Skeletal muscle tissue (tissue), 4 donors: ENCODE data around the gene PPP6R3. TPM values are rescaled to one million over a fixed set of nuclear protein-coding genes. Genes with fewer than 3 reads are reported as not detected.

Source experiments
- H3K27ac ChIP-seq: one replicate; pipeline ENCODE4 v1.7.0; 2013; ENCODE audit warnings: mild to moderate bottlenecking, low read depth, low read length, inconsistent platforms
- H3K27me3 ChIP-seq, 3 donors: one replicate each; pipeline ENCODE4 v1.7.0; 2013; ENCODE audit warnings: low read length in 3 of 3; ENCODE audit not compliant: control insufficient read depth in 3 of 3, insufficient read depth in 3 of 3
- H3K36me3 ChIP-seq, 3 donors: one replicate each; pipeline ENCODE4 v1.7.0; 2013; ENCODE audit warnings: low read length in 3 of 3; ENCODE audit not compliant: control insufficient read depth in 3 of 3, insufficient read depth in 3 of 3
- H3K4me1 ChIP-seq, 3 donors: one replicate each; pipeline ENCODE4 v1.7.0; 2013; ENCODE audit warnings: low read length in 3 of 3, mild to moderate bottlenecking in 3 of 3; ENCODE audit not compliant: control insufficient read depth in 3 of 3, insufficient read depth in 3 of 3
- H3K4me3 ChIP-seq, 3 donors: one replicate each; pipeline ENCODE4 v1.7.0; 2013; ENCODE audit warnings: low read length in 3 of 3
- H3K9ac ChIP-seq, 3 donors: one replicate each; pipeline ENCODE4 v1.7.0; 2013; ENCODE audit warnings: low read length in 3 of 3, mild to moderate bottlenecking in 3 of 3, moderate library complexity in 2 of 3, low read depth in 1 of 3
- H3K9me3 ChIP-seq, 3 donors: one replicate each; pipeline ENCODE4 v1.7.0; 2013; ENCODE audit warnings: low read length in 3 of 3; ENCODE audit not compliant: control insufficient read depth in 3 of 3
- total RNA-seq: library from RNA; depleted of rRNA; stranded (reverse); fragments of >200 nt; gene quantifications from one replicate; pipeline ENCODE4 v1.2.3, GENCODE V29; 2014
- donor health status: Osteomylitis.

Gene PPP6R3
- total RNA-seq, 1 donor from 2014 or later, result 103 TPM

DNA sequence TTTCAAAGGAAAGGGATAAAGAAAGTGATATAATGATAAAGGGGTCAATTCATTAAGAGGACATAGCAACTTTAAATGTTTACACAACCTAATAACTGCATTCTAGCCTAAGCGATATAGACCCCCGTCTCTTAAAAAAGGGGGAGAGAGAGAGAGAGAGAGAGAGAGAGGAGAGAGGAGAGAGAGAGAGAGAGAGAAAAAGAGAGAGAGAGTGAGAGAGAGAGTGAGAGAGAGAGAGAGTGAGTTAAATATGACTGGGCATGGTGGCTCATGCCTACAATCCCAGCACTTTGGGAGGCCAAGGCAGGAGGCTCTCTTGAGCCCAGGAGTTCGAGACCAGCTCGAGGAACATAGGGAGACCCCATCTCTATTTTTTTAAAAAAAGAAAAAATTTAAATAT lies 133.6 kb downstream of the PPP6R3 start:
- Histone ChIP-seq H3K27ac (no peak overlapping the region), H3K27me3 (no peaks in the 10 kb centered on the region), H3K4me3 (no peak overlapping the region), H3K9me3 (no peaks in the 10 kb centered on the region), H3K4me1 (peaks cover 0 to 6% (median 0%) of the 10 kb centered on the region in 3 donors), H3K9ac (no peak overlapping the region), H3K36me3 (peaks cover 58 to 71% (median 60%) of the 10 kb centered on the region in 3 donors)

GRCh38 chr11:68596231-68596630 lies 135.7 kb downstream of the PPP6R3 start:
- no peaks in the 10 kb centered on the region for H3K9me3 ChIP-seq
- H3K27ac ChIP-seq, result no peak overlapping the region
- no peak overlapping the region for H3K9ac ChIP-seq
- peaks cover 60 to 77% (median 65%) of the 10 kb centered on the region in 3 donors for H3K36me3 ChIP-seq
- no peak overlapping the region for H3K4me3 ChIP-seq
- no peaks in the 10 kb centered on the region for H3K4me1 ChIP-seq
- H3K27me3 ChIP-seq, result no peaks in the 10 kb centered on the region

DNA sequence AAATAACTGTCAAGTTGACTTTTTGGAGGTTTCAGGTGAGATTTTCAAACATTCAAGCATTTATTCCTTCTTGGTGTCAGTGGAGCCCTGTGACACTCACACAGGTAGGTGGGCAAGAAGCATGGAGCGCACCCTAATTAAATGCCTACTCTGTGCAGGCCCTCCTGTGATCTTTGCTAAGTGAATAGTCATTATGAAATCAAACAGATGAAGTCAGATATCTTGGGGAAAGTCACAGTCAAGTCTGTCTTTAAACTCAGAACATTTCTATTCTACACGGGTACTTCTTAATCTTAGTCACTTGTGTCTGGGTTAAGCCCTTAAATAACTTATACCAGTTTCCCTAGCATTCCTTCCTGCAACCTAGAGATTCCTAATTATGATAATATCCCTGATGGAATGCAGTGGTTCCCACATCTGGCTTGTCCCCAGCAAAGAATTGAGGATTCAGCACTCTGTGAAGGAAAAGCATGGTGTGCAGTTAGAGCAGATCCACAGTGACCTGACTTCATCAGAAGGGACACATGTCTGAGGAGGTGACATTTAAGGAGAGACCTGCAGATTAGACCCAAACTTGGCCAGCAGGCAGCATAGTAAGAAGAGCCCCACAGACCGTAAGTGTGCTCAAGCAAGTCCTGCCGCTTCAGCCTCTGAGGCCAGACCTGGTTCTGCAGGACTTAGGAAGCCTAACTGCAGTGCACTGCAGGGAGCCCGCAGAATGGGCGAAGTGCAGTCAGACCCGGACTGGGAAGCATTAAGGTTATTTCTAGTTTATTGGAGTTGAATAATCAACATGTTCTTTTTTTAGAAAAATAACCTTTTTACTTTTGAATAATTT lies 138.5 kb downstream of the PPP6R3 start:
- Histone ChIP-seq H3K4me1 (no peaks in the 10 kb centered on the region), H3K4me3 (no peak overlapping the region), H3K36me3 (peaks cover 69 to 81% (median 75%) of the 10 kb centered on the region in 3 donors), H3K27ac (no peak overlapping the region), H3K27me3 (no peaks in the 10 kb centered on the region), H3K9ac (no peak overlapping the region), H3K9me3 (no peaks in the 10 kb centered on the region)

GRCh38 chr11:68601147-68601546 lies 140.6 kb downstream of the PPP6R3 start:
- H3K36me3 ChIP-seq, result peaks cover 70 to 89% (median 84%) of the 10 kb centered on the region in 3 donors
- no peaks in the 10 kb centered on the region for H3K9me3 ChIP-seq
- no peaks in the 10 kb centered on the region for H3K4me1 ChIP-seq
- no peak overlapping the region for H3K9ac ChIP-seq
- no peak overlapping the region for H3K27ac ChIP-seq
- no peak overlapping the region for H3K4me3 ChIP-seq
- H3K27me3 ChIP-seq, result no peaks in the 10 kb centered on the region

DNA sequence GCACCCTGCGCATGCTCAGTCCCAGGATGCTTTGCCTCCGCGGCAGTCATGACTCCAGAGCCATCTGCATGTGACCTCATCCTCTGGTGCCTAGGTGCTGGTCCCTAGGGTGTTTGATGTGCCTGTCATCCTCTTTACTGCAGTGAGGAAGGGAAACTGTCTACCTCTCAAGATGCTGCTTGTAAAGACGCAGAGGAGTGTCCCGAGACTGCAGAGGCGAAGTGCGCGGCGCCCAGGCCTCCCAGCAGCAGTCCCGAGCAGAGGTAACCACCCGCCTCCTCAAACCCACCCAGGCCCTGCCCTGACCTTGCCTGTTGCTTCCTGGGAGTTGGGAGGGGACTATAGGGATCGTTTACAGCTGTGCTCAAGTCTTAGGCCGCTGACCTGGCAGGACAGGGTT lies 149.2 kb downstream of the PPP6R3 start:
- Histone ChIP-seq H3K36me3 (peaks cover 54 to 77% (median 66%) of the 10 kb centered on the region in 3 donors), H3K9me3 (no peaks in the 10 kb centered on the region), H3K27ac (no peak overlapping the region), H3K4me1 (peaks cover 0 to 3% (median 0%) of the 10 kb centered on the region in 3 donors), H3K27me3 (no peaks in the 10 kb centered on the region), H3K4me3 (no peak overlapping the region), H3K9ac (no peak overlapping the region)

DNA sequence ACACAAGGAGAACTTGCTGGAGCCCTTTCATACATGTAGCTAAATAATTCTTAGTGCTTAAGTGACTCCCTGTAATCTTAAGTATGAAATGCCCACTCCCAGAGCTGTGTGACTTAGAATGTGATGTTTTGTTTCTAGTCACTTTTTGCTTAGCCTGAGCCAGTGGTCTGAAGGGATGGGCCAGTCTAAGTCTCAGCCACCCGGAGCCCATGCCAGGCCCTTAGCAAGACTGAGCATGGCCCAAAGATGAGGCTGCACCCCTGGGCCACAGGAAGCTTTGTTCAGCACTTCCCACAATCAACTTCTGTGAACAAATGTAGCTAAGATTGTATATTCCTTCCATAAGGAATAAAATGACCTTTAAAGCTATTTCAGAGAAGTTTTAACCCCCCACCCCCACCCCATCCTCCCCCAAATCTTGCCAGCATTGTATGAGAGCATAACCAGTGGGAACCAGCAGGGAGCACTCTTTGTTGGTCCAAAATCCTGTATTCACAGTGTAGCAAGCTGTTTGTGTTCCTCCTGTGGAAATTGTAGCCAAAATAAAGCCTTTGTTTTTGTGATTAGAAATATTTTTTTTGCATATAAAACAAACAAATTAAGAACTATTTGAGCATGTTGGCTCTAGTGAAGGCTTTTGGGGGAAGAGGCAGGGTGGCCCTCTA lies 150.0 kb downstream of the PPP6R3 start:
- H3K36me3 ChIP-seq, result peaks cover 54 to 78% (median 67%) of the 10 kb centered on the region in 3 donors
- no peaks in the 10 kb centered on the region for H3K9me3 ChIP-seq

DNA sequence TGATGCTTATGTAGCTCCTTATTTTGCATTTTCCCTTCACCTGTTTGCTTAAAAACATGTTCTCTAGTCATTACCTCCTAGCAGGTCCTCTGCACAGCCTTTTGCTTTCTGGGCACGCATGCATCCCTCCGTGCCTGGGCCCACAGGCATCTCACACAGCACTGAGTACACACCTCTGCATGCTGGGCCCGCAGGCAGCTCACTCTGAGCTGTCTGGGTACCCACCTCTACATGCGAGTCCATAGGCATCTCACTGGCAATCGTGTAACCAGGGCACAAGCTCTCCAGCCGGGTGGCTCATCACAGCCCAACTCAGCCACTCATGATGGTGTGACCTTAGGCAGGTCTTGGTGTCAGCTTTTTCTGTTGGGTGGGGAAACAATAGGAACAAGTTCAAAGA lies 155.1 kb downstream of the PPP6R3 start:
- Histone ChIP-seq H3K4me1 (no peaks in the 10 kb centered on the region), H3K9ac (no peak overlapping the region), H3K27ac (no peak overlapping the region), H3K9me3 (peaks cover 0 to 2% (median 0%) of the 10 kb centered on the region in 3 donors), H3K4me3 (no peak overlapping the region), H3K27me3 (no peaks in the 10 kb centered on the region), H3K36me3 (peaks cover 29 to 39% (median 37%) of the 10 kb centered on the region in 3 donors)

More for the DNA sequence above, 150.0 kb downstream of the PPP6R3 start:
- no peak overlapping the region for H3K9ac ChIP-seq
- no peak overlapping the region for H3K27ac ChIP-seq
- H3K4me3 ChIP-seq, result no peak overlapping the region
- peaks cover 0 to 3% (median 0%) of the 10 kb centered on the region in 3 donors for H3K4me1 ChIP-seq
- no peaks in the 10 kb centered on the region for H3K27me3 ChIP-seq

GRCh38 chr11:68617925-68618809 lies 157.6 kb downstream of the PPP6R3 start:
- Histone ChIP-seq H3K4me1 (no peaks in the 10 kb centered on the region), H3K27ac (no peak overlapping the region), H3K9ac (no peak overlapping the region), H3K9me3 (peaks cover 0 to 2% (median 0%) of the 10 kb centered on the region in 3 donors), H3K36me3 (peaks cover 10 to 19% (median 16%) of the 10 kb centered on the region in 3 donors), H3K4me3 (no peak overlapping the region), H3K27me3 (no peaks in the 10 kb centered on the region)

GRCh38 chr11:68621826-68622225 lies 161.3 kb downstream of the PPP6R3 start:
- Histone ChIP-seq H3K9me3 (no peaks in the 10 kb centered on the region), H3K36me3 (no peaks in the 10 kb centered on the region), H3K27me3 (no peaks in the 10 kb centered on the region)

More at GRCh38 chr11:68621826-68622225, 161.3 kb downstream of the PPP6R3 start:
- Histone ChIP-seq H3K27ac (no peak overlapping the region), H3K4me1 (no peaks in the 10 kb centered on the region), H3K4me3 (no peak overlapping the region), H3K9ac (no peak overlapping the region)
